NOMO-1 treated with dmso at 0.1 percent for 144 hours (cell line): ENCODE measurements around the gene BCDIN3D.
A peak's percentile ranks its signal among the peaks of the same experiment; 100 is the strongest.
"Not testable (repeated sequence)": the region's sequence is repeated elsewhere in the genome, so short reads cannot be mapped to it uniquely, and the experiment has no call there.

Source experiments
- DNase-seq: peaks from one replicate; lab custom pipeline; 2025; ENCODE audit not compliant: unreplicated experiment; lab: John Stamatoyannopoulos, UW

Gene BCDIN3D

GRCh38 chr12:49863946-49864797 is 21.3 kb upstream of the BCDIN3D start:
- no peak for DNase-seq

GRCh38 chr12:49860921-49861320 is 18.0 kb upstream of the BCDIN3D start:
- not testable (repeated sequence) for DNase-seq

GRCh38 chr12:49855890-49856289 is 13.0 kb upstream of the BCDIN3D start:
- DNase-seq = not testable (repeated sequence)

- no peak for DNase-seq
Measured at GRCh38 chr12:49854976-49855375, 12.1 kb upstream of the BCDIN3D start.

- no peak for DNase-seq
Measured at GRCh38 chr12:49853671-49854070, 10.8 kb upstream of the BCDIN3D start.

GRCh38 chr12:49847161-49847560 is 4.3 kb upstream of the BCDIN3D start:
- no peak for DNase-seq

- no peak for DNase-seq
Measured at GRCh38 chr12:49846032-49846431, 3.1 kb upstream of the BCDIN3D start.

- DNase-seq = no peak
Measured at GRCh38 chr12:49843876-49844437, 1.1 kb upstream of the BCDIN3D start.

GRCh38 chr12:49843411-49843810 is 505 bp upstream of the BCDIN3D start:
- DNase-seq = no peak

- no peak for DNase-seq
Measured at GRCh38 chr12:49838973-49839633, 3.8 kb downstream of the BCDIN3D start.

- DNase-seq = no peak
Measured at GRCh38 chr12:49832836-49833421, 10.0 kb downstream of the BCDIN3D start.

- DNase-seq = no peak
Measured at GRCh38 chr12:49831717-49832116, 11.2 kb downstream of the BCDIN3D start.

- peak; percentile 94 for DNase-seq
Measured at GRCh38 chr12:49828133-49829091, 14.5 kb downstream of the BCDIN3D start, which contains the start of gene NCKAP5L. Gene NCKAP5L (minus strand): TSS chr12:49828413. CDS start chr12:49804044, 24,369 bp downstream.

- no peak for DNase-seq
Measured at GRCh38 chr12:49827401-49828099, 15.4 kb downstream of the BCDIN3D start.

- DNase-seq = no peak
Measured at GRCh38 chr12:49827051-49827400, 15.9 kb downstream of the BCDIN3D start.

- DNase-seq = no peak
Measured at GRCh38 chr12:49825971-49826421, 16.9 kb downstream of the BCDIN3D start.

- DNase-seq = peak; percentile 38
Measured at GRCh38 chr12:49825360-49825970, 17.4 kb downstream of the BCDIN3D start.

GRCh38 chr12:49824895-49825294 is 18.0 kb downstream of the BCDIN3D start:
- DNase-seq = peak; percentile 83

- no peak for DNase-seq
Measured at GRCh38 chr12:49824416-49824815, 18.5 kb downstream of the BCDIN3D start.
